Dendritic cell treated with granulocyte-macrophage colony-stimulating factor and Interleukin-4, amounts not matched to agents 40 ng/mL and 50 ng/mL, for 4 days (primary cell): ENCODE measurements around the gene SAA4.
"Not testable (repeated sequence)": the region's sequence is repeated elsewhere in the genome, so short reads cannot be mapped to it uniquely, and the experiment has no call there.

Experiments
- H3K27ac Mint-ChIP-seq: one replicate; pipeline ENCODE4 v1.8.0; 2022; ENCODE audit warnings: mild to moderate bottlenecking, mixed read lengths
- H3K27me3 Mint-ChIP-seq: one replicate; pipeline ENCODE4 v1.8.0; 2022; ENCODE audit warnings: mild to moderate bottlenecking, mixed read lengths
- H3K36me3 Mint-ChIP-seq: one replicate; pipeline ENCODE4 v1.8.0; 2022; ENCODE audit warnings: low read depth, mixed read lengths
- H3K4me1 Mint-ChIP-seq: one replicate; pipeline ENCODE4 v1.8.0; 2022; ENCODE audit warnings: low read depth, mixed read lengths
- H3K4me3 Mint-ChIP-seq: one replicate; pipeline ENCODE4 v1.8.0; 2022; ENCODE audit warnings: mild to moderate bottlenecking, moderate library complexity, mixed read lengths
- H3K9me3 Mint-ChIP-seq: one replicate; pipeline ENCODE4 v1.8.0; 2022; ENCODE audit warnings: mixed read lengths
- intact Hi-C: fragments of 100-400 bp; cut with micrococcal nuclease; formaldehyde crosslinking; loops from one replicate; pipeline ENCODE4 v1.15.0; 2022

Gene SAA4

DNA sequence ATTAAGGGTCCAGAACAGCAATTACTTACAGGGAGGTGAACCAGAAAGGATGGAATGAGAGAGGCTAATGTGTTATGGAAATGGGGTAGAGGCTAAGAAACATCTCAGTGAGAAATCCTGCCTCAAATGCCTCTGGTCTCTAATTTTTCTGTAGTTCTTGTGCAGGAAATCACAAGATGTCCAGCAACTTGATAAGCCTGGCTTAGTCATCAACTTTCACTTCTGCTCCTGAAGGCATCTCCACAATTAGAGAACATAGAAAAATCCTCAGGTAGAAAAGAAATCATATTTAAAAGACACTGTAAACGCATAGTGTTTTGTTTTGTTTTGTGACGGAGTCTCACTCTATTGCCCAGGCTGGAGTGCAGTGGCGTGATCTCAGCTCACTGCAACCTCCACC, 45.2 kb downstream of the SAA4 start:
- no peak overlapping the region for H3K27ac Mint-ChIP-seq
- no peaks in the 10 kb centered on the region for H3K9me3 Mint-ChIP-seq
- H3K4me3 Mint-ChIP-seq = no peak overlapping the region
- peaks cover 7% of the 10 kb centered on the region for H3K4me1 Mint-ChIP-seq
- H3K27me3 Mint-ChIP-seq = peaks cover 16% of the 10 kb centered on the region
- intact Hi-C loops = no loop called here
- H3K36me3 Mint-ChIP-seq = no peaks in the 10 kb centered on the region

DNA sequence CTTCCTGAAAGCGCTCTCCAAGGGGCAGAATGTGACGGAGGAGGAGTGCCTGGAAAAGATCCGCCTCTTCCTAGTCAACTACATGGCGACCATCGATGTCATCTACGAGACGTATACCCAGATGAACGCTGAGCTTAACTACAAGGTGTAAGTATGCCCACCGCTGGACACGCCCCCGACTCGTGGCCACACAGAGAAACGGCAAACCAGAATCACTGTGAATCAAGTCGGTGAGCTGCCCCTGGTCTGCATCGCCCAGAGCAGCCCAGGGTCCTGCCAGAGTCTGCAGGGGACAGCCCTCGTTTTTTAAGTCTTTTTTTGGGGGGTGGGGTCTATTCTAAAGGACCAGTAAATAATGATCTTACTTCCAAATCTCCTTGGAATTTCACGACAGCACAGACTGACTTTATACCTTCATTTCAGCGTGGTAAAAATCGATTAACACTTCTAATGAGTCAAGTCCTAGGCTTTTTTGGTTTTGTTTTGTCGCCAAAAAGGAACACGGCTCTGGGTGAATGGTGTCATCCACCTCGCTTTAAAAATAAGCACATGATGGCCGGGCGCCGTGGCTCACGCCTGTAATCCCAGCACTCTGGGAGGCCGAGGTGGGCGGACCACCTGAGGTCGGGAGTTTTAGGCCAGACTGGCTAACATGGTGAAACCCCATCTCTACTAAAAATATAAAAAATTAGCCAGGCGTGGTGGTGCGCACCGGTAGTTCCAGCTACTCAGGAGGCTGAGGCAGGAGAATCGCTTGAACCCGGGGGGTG, 46.9 kb downstream of the SAA4 start:
- H3K4me3 Mint-ChIP-seq, intact Hi-C loops, H3K9me3 Mint-ChIP-seq, H3K36me3 Mint-ChIP-seq, H3K27ac Mint-ChIP-seq, H3K4me1 Mint-ChIP-seq: not testable (repeated sequence)
- H3K27me3 Mint-ChIP-seq = peaks cover 25% of the 10 kb centered on the region

DNA sequence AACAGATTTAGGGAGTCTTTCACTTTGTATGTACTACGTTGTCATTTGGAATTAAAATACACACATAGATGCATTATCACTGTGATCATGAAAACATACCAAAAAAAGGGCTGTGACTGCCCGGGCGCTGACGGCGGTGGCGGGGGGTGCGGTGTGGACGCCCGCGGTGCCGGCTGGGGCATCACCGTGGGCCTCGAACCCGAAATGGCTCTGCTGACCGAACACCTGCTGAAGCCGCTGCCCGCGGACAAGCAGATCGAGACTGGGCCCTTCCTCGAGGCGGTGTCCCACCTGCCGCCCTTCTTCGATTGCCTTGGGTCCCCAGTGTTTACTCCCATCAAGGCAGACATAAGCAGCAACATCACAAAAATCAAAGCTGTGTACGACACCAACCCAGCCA, 47.8 kb downstream of the SAA4 start:
- Mint-ChIP-seq H3K4me3 (no peak overlapping the region), H3K27me3 (peaks cover 26% of the 10 kb centered on the region), H3K4me1 (peaks cover 7% of the 10 kb centered on the region), H3K9me3 (no peaks in the 10 kb centered on the region), H3K27ac (no peak overlapping the region), H3K36me3 (no peaks in the 10 kb centered on the region)
- intact Hi-C loops = no loop called here
